ENCODE data around the gene FJX1. TPM values are rescaled to one million over a fixed set of nuclear protein-coding genes. Genes with fewer than 3 reads are reported as not detected.

FJX1 gene, protein sequence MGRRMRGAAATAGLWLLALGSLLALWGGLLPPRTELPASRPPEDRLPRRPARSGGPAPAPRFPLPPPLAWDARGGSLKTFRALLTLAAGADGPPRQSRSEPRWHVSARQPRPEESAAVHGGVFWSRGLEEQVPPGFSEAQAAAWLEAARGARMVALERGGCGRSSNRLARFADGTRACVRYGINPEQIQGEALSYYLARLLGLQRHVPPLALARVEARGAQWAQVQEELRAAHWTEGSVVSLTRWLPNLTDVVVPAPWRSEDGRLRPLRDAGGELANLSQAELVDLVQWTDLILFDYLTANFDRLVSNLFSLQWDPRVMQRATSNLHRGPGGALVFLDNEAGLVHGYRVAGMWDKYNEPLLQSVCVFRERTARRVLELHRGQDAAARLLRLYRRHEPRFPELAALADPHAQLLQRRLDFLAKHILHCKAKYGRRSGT
- under 1 TPM in 1 of 2 experiments, not detected in 1; 0.33 TPM for total RNA-seq

DNA sequence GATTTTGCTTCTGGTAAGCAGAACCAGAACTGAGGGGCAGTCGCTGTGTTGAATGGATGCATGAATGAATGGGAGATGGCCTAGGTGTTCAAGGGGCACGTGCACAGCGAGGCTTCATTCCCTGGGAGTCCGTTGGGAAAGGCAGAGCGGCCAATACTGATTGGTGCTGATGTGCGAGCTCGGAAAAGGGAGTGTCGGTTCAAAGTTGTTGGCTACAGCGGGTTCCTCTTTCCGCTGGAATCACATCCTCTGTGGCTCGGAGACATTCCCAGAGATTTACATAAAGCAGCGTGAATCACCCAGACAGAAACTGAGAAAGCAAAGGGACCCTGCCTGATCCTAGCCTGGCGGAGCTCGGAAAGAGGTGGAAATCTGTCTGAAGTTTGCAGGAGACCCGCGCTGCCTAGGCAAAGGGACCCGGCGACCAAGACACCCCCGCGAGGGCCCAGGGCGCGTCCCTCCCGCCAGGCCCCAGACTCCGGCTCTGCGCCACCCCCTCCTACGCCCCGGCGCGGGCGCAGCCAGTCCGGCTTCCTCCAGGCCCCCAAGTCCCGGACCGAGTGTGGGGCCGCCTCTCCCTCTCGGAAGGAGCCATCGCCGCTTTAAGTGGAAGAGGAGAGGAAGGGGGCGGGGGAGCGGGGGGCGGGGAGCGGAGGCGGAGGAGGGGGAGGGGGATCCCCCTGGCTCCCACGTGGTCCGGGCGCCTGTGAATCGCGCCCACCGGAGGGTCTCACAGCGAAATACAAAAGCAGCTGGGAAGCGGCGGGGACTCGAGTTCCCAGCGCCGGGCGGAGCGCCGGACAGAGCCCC, at the start of gene FJX1:
Gene FJX1, plus strand, starts transcription at position 774 of the 810 bp plus-strand sequence. CDS start 177 bp downstream, outside the sequence.
- DNase-seq, result no peak
- no peak for ATAC-seq
- no peaks in the 10 kb centered on the region for H3K9me3 Mint-ChIP-seq (ENCODE audit: low read depth)
- no peaks in the 10 kb centered on the region for H3K36me3 Mint-ChIP-seq
- H3K27ac Mint-ChIP-seq, result no peak within 1 kb of the TSS
- peaks cover 4% of the 10 kb centered on the region for H3K4me1 Mint-ChIP-seq
- no peak within 1 kb of the TSS for H3K4me3 Mint-ChIP-seq
- H3K27me3 Mint-ChIP-seq, result peaks cover 66% of the 10 kb centered on the region
- CTCF ChIA-PET, result interaction anchor here (0.6 to 3.3 kb wide), 4 partner anchors 46 to 649 kb away, joined by 3 to 10 read pairs (median 3); no protein-coding TSS in a partner anchor

DNA sequence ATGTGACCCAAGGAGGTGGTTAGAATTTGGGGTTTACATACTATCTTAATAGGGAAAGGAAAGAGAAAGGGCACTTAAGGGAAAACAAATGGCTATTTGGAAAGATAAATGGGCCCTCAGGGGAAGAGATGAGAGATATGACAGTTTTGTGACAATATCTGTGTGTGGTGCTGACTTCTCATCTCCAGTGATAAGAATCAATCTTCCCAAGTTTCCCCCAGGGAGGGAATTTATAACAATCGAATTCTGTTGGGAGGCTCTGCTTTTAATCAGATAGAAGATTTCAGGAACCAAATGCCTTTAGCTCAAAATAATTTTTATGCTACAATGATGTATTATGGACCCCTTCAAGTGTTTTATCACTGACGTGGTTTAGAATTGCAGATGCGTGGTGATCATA, 46.6 kb upstream of the FJX1 start:
- no peak overlapping the region for H3K27ac Mint-ChIP-seq
- CTCF ChIA-PET, result no interaction called here
- H3K9me3 Mint-ChIP-seq (ENCODE audit: low read depth), result no peaks in the 10 kb centered on the region
- H3K36me3 Mint-ChIP-seq, result no peaks in the 10 kb centered on the region
- H3K4me1 Mint-ChIP-seq, result no peaks in the 10 kb centered on the region
- no peak for DNase-seq
- H3K4me3 Mint-ChIP-seq, result no peak overlapping the region
- H3K27me3 Mint-ChIP-seq, result peaks cover 41% of the 10 kb centered on the region
- ATAC-seq, result no peak

- no peak for ATAC-seq
- Mint-ChIP-seq H3K4me3 (no peak overlapping the region), H3K27ac (no peak overlapping the region), H3K36me3 (no peaks in the 10 kb centered on the region), H3K27me3 (peaks cover 31% of the 10 kb centered on the region), H3K9me3 (ENCODE audit: low read depth) (no peaks in the 10 kb centered on the region), H3K4me1 (no peaks in the 10 kb centered on the region)
- DNase-seq, result no peak
- CTCF ChIA-PET, result no interaction called here
These were observed 38.5 kb upstream of the FJX1 start for GRCh38 chr11:35579557-35580396.

GRCh38 chr11:35580397-35580781, 37.9 kb upstream of the FJX1 start:
- DNase-seq, result no peak
- H3K27me3 Mint-ChIP-seq, result peaks cover 31% of the 10 kb centered on the region
- CTCF ChIA-PET, result no interaction called here
- no peak overlapping the region for H3K27ac Mint-ChIP-seq
- ATAC-seq, result no peak
- H3K4me3 Mint-ChIP-seq, result no peak overlapping the region
- H3K36me3 Mint-ChIP-seq, result no peaks in the 10 kb centered on the region
- H3K9me3 Mint-ChIP-seq (ENCODE audit: low read depth), result no peaks in the 10 kb centered on the region
- H3K4me1 Mint-ChIP-seq, result no peaks in the 10 kb centered on the region

DNA sequence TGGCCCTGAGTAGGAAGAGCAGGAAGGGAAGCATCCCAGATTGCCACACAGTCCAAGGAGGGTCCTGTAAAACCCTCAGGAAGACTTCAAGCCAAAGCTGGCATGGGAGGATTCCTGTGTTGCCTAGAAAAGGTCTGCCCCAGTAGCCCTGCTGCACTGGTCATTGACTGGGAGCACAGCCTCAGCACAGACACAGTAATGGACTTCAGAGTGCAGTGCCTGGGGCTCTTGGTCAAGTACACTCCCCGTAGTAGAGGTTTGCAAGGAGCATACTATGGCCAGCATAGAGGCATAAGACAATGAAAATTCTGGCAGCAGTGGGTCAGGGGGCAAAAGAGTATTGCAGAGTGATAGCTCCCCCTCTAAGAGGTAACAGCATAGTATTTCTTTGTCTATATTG, 36.2 kb upstream of the FJX1 start:
- DNase-seq (no peak), ATAC-seq (no peak)
- H3K4me3 Mint-ChIP-seq, result no peak overlapping the region
- H3K36me3 Mint-ChIP-seq, result no peaks in the 10 kb centered on the region
- H3K9me3 Mint-ChIP-seq (ENCODE audit: low read depth), result no peaks in the 10 kb centered on the region
- H3K4me1 Mint-ChIP-seq, result no peaks in the 10 kb centered on the region
- H3K27me3 Mint-ChIP-seq, result peaks cover 32% of the 10 kb centered on the region
- no peak overlapping the region for H3K27ac Mint-ChIP-seq
- CTCF ChIA-PET, result no interaction called here

GRCh38 chr11:35583126-35583525, 35.1 kb upstream of the FJX1 start:
- peaks cover 32% of the 10 kb centered on the region for H3K27me3 Mint-ChIP-seq

DNA sequence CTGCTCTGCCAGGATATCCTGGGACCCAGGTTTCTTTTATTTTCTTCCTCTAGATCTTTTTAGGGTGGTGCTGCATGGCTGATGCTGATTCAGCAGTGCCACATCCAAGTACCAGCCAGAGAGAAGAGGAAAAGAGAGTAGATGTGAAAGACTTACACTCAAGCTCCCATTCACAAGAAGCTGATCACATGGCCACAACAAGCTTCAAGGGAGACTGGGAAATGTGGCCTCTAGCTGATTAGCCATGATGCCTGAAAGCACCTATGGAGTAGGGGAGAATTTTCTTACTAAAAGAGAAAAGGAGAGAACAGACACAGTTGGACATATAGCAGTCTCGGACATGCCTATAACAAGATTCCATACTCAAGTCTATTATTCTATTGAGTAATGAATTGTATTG, 34.4 kb upstream of the FJX1 start:
- ATAC-seq (no peak), DNase-seq (no peak)
- Mint-ChIP-seq H3K4me3 (no peak overlapping the region), H3K4me1 (no peaks in the 10 kb centered on the region), H3K27me3 (peaks cover 32% of the 10 kb centered on the region), H3K27ac (no peak overlapping the region), H3K36me3 (no peaks in the 10 kb centered on the region), H3K9me3 (ENCODE audit: low read depth) (no peaks in the 10 kb centered on the region)
- CTCF ChIA-PET, result no interaction called here

More at GRCh38 chr11:35583126-35583525, 35.1 kb upstream of the FJX1 start:
- CTCF ChIA-PET, result no interaction called here
- H3K4me1 Mint-ChIP-seq, result no peaks in the 10 kb centered on the region
- H3K9me3 Mint-ChIP-seq (ENCODE audit: low read depth), result no peaks in the 10 kb centered on the region
- DNase-seq (no peak), ATAC-seq (no peak)
- no peak overlapping the region for H3K4me3 Mint-ChIP-seq
- no peak overlapping the region for H3K27ac Mint-ChIP-seq
- H3K36me3 Mint-ChIP-seq, result no peaks in the 10 kb centered on the region

GRCh38 chr11:35584321-35584720, 33.9 kb upstream of the FJX1 start:
- H3K27ac Mint-ChIP-seq, result no peak overlapping the region

DNA sequence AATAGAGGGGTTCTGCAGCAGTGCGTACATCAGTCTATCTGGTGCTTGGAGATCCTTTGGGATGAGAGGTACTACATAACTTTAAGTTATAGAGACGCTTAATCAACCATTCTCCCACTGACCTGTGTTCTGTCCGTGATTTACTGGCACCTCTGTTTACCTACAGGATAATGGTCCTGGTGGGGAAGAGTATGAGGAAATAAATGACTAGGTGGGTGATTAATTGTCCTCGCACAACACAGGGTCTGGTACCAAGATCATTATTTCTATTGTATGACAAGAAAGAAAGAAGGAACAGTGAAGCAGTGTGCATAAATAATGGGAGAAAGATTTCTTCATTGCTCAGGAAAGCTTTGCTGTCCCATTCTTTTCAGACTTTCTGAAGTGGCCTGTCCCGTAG, 32.8 kb upstream of the FJX1 start:
- H3K9me3 Mint-ChIP-seq (ENCODE audit: low read depth), result no peaks in the 10 kb centered on the region
- peaks cover 32% of the 10 kb centered on the region for H3K27me3 Mint-ChIP-seq
- no peak for DNase-seq
- no peak for ATAC-seq
- H3K4me1 Mint-ChIP-seq, result no peaks in the 10 kb centered on the region
- H3K4me3 Mint-ChIP-seq, result no peak overlapping the region
- CTCF ChIA-PET, result no interaction called here
- H3K27ac Mint-ChIP-seq, result no peak overlapping the region
- no peaks in the 10 kb centered on the region for H3K36me3 Mint-ChIP-seq

More at GRCh38 chr11:35584321-35584720, 33.9 kb upstream of the FJX1 start:
- Mint-ChIP-seq H3K27me3 (peaks cover 32% of the 10 kb centered on the region), H3K4me3 (no peak overlapping the region), H3K4me1 (no peaks in the 10 kb centered on the region), H3K36me3 (no peaks in the 10 kb centered on the region), H3K9me3 (ENCODE audit: low read depth) (no peaks in the 10 kb centered on the region)
- CTCF ChIA-PET, result no interaction called here
- ATAC-seq (no peak), DNase-seq (no peak)

GRCh38 chr11:35586222-35586621, 32.0 kb upstream of the FJX1 start:
- Mint-ChIP-seq H3K9me3 (ENCODE audit: low read depth) (no peaks in the 10 kb centered on the region), H3K27ac (no peak overlapping the region), H3K4me3 (no peak overlapping the region), H3K27me3 (peaks cover 32% of the 10 kb centered on the region), H3K4me1 (no peaks in the 10 kb centered on the region), H3K36me3 (no peaks in the 10 kb centered on the region)
- CTCF ChIA-PET, result no interaction called here
- no peak for DNase-seq
- no peak for ATAC-seq

GRCh38 chr11:35587972-35588371, 30.3 kb upstream of the FJX1 start:
- Mint-ChIP-seq H3K27me3 (peaks cover 23% of the 10 kb centered on the region), H3K4me3 (no peak overlapping the region), H3K27ac (no peak overlapping the region), H3K9me3 (ENCODE audit: low read depth) (no peaks in the 10 kb centered on the region), H3K4me1 (no peaks in the 10 kb centered on the region), H3K36me3 (no peaks in the 10 kb centered on the region)
- DNase-seq, result no peak
- CTCF ChIA-PET, result no interaction called here
- ATAC-seq, result no peak

DNA sequence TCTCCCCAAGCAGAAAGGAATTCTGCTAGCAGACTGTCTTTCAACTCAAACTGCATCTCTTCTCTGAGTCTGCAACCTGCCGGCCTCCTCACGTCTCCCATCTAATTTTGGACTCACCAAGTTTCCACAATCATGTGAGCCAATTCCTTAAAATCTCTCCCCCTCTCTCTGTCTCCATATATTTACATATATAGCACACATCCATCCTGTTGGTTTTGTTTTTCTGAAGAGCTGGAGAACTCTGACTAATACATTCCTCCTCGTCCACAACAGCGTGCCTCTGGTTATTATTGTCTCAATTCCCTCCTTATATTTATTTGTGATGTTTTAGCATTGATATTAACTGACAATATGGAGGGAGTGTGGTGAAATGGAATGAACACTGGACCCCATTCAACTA, 29.6 kb upstream of the FJX1 start:
- H3K27me3 Mint-ChIP-seq, result peaks cover 17% of the 10 kb centered on the region
- CTCF ChIA-PET, result no interaction called here
- no peak for ATAC-seq

DNA sequence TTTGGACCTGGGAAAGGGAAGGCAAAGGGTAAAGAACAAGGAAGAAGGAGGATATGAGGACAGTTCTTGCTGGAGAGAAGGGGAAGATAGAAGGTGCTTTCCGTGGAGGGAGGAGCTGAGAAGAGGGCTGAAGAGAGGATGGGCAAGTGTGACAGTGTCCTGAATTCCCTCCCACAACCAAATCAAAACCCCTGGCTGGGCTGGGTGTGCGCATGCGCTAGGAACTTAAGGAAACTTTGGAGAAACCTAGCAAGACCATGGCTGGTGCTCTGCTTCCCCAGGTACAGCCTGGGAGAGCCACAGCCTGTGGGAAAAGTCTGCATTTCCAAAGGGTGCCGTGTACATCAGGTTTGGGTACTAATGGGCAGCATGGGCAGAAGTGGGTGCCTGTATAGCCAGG, 29.0 kb upstream of the FJX1 start:
- no peaks in the 10 kb centered on the region for H3K9me3 Mint-ChIP-seq (ENCODE audit: low read depth)
- H3K4me1 Mint-ChIP-seq, result no peaks in the 10 kb centered on the region
- no peaks in the 10 kb centered on the region for H3K36me3 Mint-ChIP-seq
- H3K4me3 Mint-ChIP-seq, result no peak overlapping the region
- CTCF ChIA-PET, result no interaction called here
- peaks cover 13% of the 10 kb centered on the region for H3K27me3 Mint-ChIP-seq
- DNase-seq, result no peak
- ATAC-seq, result no peak
- no peak overlapping the region for H3K27ac Mint-ChIP-seq

More for the DNA sequence above, 29.6 kb upstream of the FJX1 start:
- Mint-ChIP-seq H3K4me3 (no peak overlapping the region), H3K4me1 (no peaks in the 10 kb centered on the region), H3K9me3 (ENCODE audit: low read depth) (no peaks in the 10 kb centered on the region), H3K36me3 (no peaks in the 10 kb centered on the region), H3K27ac (no peak overlapping the region)
- DNase-seq, result no peak
